Astrocyte (in vitro differentiated cells and primary cell): ENCODE measurements around the gene VPS37C. TPM values are rescaled to one million over a fixed set of nuclear protein-coding genes. Genes with fewer than 3 reads are reported as not detected.

Experiments used
- DNase-seq: peaks from one replicate; pipeline ENCODE4 v3.0.0-alpha.2; 2010; ENCODE audit warnings: low read depth
- FAIRE-seq: peaks from 2 replicates; lab custom pipeline; 2011; peaks lifted over from hg19 to GRCh38; lab: Jason Lieb, UNC
- H2AFZ ChIP-seq: 2 replicates; pipeline ENCODE4 v1.6.0; 2012; ENCODE audit warnings: low read depth, low read length, inconsistent platforms
- H3K27ac ChIP-seq: 2 replicates; pipeline ENCODE4 v1.5.1; 2011; ENCODE audit warnings: low read depth, low read length, inconsistent platforms
- H3K27me3 ChIP-seq: 2 replicates; pipeline ENCODE4 v1.6.0; 2011; ENCODE audit warnings: low read length, inconsistent platforms; ENCODE audit not compliant: insufficient read depth
- H3K36me3 ChIP-seq: 2 replicates; pipeline ENCODE4 v1.5.1; 2011; ENCODE audit warnings: low read length, inconsistent platforms; ENCODE audit not compliant: insufficient read depth
- H3K4me1 ChIP-seq: 2 replicates; pipeline ENCODE4 v1.5.1; 2011; ENCODE audit warnings: low read length, inconsistent platforms; ENCODE audit not compliant: insufficient read depth
- H3K4me2 ChIP-seq: 2 replicates; pipeline ENCODE4 v1.6.0; 2012; ENCODE audit warnings: low read length, inconsistent platforms
- H3K4me3 ChIP-seq: 2 replicates; pipeline ENCODE4 v1.5.1; 2011; ENCODE audit warnings: low read depth, mild to moderate bottlenecking, low read length, inconsistent platforms; ENCODE audit not compliant: insufficient read depth
- H3K79me2 ChIP-seq: 2 replicates; pipeline ENCODE4 v1.6.0; 2012; ENCODE audit warnings: mild to moderate bottlenecking, low read length, inconsistent platforms; ENCODE audit not compliant: insufficient read depth
- H3K9ac ChIP-seq: 2 replicates; pipeline ENCODE4 v1.6.0; 2012; ENCODE audit warnings: mild to moderate bottlenecking, low read length, inconsistent platforms
- H3K9me3 ChIP-seq: 2 replicates; pipeline ENCODE4 v1.5.1; 2012; ENCODE audit warnings: low read depth, mild to moderate bottlenecking, low read length, inconsistent platforms; ENCODE audit not compliant: insufficient read depth
- H4K20me1 ChIP-seq: 2 replicates; pipeline ENCODE4 v1.6.0; 2012; ENCODE audit warnings: low read length, inconsistent platforms; ENCODE audit not compliant: insufficient read depth
- H3K27ac Mint-ChIP-seq: one replicate; pipeline ENCODE4 v1.8.0; 2021; ENCODE audit warnings: mild to moderate bottlenecking, mixed read lengths; ENCODE audit not compliant: unreplicated experiment
- H3K27me3 Mint-ChIP-seq: one replicate; pipeline ENCODE4 v1.8.0; 2021; ENCODE audit warnings: low read depth, mixed read lengths; ENCODE audit not compliant: unreplicated experiment
- H3K36me3 Mint-ChIP-seq: one replicate; pipeline ENCODE4 v1.8.0; 2021; ENCODE audit warnings: low read depth, mixed read lengths; ENCODE audit not compliant: unreplicated experiment
- H3K4me1 Mint-ChIP-seq: one replicate; pipeline ENCODE4 v1.8.0; 2021; ENCODE audit warnings: low read depth, mixed read lengths; ENCODE audit not compliant: unreplicated experiment
- H3K4me3 Mint-ChIP-seq: one replicate; pipeline ENCODE4 v1.8.0; 2021; ENCODE audit warnings: mild to moderate bottlenecking, moderate library complexity, mixed read lengths; ENCODE audit not compliant: unreplicated experiment
- H3K9me3 Mint-ChIP-seq: one replicate; pipeline ENCODE4 v1.8.0; 2021; ENCODE audit warnings: mild to moderate bottlenecking, mixed read lengths; ENCODE audit not compliant: unreplicated experiment
- CTCF ChIP-seq: IDR thresholded peaks from 2 replicates; pipeline ENCODE4 v1.5.1; 2011; ENCODE audit warnings: low read depth, mild to moderate bottlenecking, inconsistent platforms, low read length, moderate library complexity; ENCODE audit not compliant: insufficient read depth
- EZH2 ChIP-seq: IDR thresholded peaks from 2 replicates; pipeline ENCODE4 v1.6.1; 2012; ENCODE audit warnings: mild to moderate bottlenecking, low read length, inconsistent platforms; ENCODE audit not compliant: insufficient read depth
- total RNA-seq: library from RNA; stranded (reverse); gene quantifications from 2 replicates; pipeline ENCODE4 v1.2.1, GENCODE V29; 2021

The VPS37C gene
- total RNA-seq, 1 donor from 2014 or later: 18.1 TPM

GRCh38 chr11:61092280-61092766 is 68.9 kb downstream of the VPS37C start:
- H3K4me3 ChIP-seq: no peak overlapping the region
- Mint-ChIP-seq H3K27me3 (peaks cover 18% of the 10 kb centered on the region), H3K27ac (no peak overlapping the region), H3K9me3 (no peaks in the 10 kb centered on the region), H3K36me3 (peaks cover 2% of the 10 kb centered on the region), H3K4me1 (peaks cover 8% of the 10 kb centered on the region), H3K4me3 (no peak overlapping the region)
- no peaks in the 10 kb centered on the region for H3K9me3 ChIP-seq
- H4K20me1 ChIP-seq: no peaks in the 10 kb centered on the region
- DNase-seq (no peak), FAIRE-seq (no peak)
- no peak overlapping the region for H2AFZ ChIP-seq
- TF ChIP-seq CTCF: no peak
- TF ChIP-seq EZH2: no peak
- H3K79me2 ChIP-seq: no peaks in the 10 kb centered on the region
- H3K4me1 ChIP-seq: no peaks in the 10 kb centered on the region
- H3K9ac ChIP-seq: no peak overlapping the region
- no peak overlapping the region for H3K4me2 ChIP-seq
- H3K36me3 ChIP-seq: no peaks in the 10 kb centered on the region
- H3K27me3 ChIP-seq: peaks cover 2% of the 10 kb centered on the region
- no peak overlapping the region for H3K27ac ChIP-seq

DNA sequence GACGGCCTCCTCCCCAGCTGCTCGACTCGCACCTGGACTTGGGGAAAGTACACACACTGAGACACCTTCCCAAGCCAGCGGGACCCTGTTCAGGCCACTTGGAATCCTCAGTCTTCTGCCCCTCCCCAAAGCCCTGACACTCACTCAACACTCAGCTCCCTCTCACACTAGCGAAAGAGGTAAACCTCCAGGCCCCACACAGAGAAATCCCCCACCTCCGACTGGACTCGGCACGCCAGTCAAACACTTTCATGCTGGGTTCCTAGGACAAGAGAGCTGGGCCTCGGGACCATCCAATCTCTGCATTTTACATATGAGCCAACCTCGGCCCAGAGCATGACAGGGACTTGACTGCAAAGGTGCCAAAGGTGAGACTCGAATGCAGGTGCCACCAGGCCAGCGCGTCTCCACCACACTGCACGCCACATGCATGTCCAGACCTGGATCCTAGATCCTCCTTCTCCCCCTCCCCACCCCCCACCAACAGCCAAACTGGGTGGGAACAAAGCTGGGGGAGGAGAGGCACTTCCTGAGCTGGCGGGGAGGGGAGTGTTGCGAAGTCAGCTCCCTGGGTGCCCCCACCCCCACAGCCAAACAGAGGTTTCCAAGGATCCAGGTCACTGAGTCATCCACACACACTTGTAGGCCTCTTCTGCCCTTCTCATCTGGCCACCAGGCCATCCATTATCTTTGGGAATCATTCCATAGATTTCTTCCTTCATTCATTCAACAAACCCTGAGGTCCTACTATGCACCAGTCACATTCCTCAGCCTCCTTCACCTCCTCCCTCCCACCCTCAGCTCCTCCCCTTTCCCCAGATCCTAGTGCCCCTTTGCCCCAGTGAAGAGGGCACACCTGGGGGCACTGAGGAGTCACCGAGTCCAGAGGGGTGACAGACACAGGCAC is 69.6 kb downstream of the VPS37C start:
- TF ChIP-seq CTCF: no peak
- TF ChIP-seq EZH2: no peak
- Mint-ChIP-seq H3K4me3 (no peak overlapping the region), H3K4me1 (peaks cover 8% of the 10 kb centered on the region), H3K9me3 (no peaks in the 10 kb centered on the region), H3K27me3 (peaks cover 13% of the 10 kb centered on the region), H3K36me3 (peaks cover 2% of the 10 kb centered on the region), H3K27ac (peak overlapping the region; percentile 73)
- no peaks in the 10 kb centered on the region for H3K4me1 ChIP-seq
- no peak overlapping the region for H3K4me3 ChIP-seq
- no peaks in the 10 kb centered on the region for H3K79me2 ChIP-seq
- FAIRE-seq: no peak
- H3K9me3 ChIP-seq: no peaks in the 10 kb centered on the region
- peaks cover 2% of the 10 kb centered on the region for H3K27me3 ChIP-seq
- H3K4me2 ChIP-seq: no peak overlapping the region
- H2AFZ ChIP-seq: no peak overlapping the region
- no peaks in the 10 kb centered on the region for H3K36me3 ChIP-seq
- peak; percentile 4 for DNase-seq
- no peaks in the 10 kb centered on the region for H4K20me1 ChIP-seq
- H3K9ac ChIP-seq: no peak overlapping the region
- no peak overlapping the region for H3K27ac ChIP-seq

GRCh38 chr11:61090982-61091372 is 70.2 kb downstream of the VPS37C start:
- FAIRE-seq: no peak
- Mint-ChIP-seq H3K27me3 (peaks cover 8% of the 10 kb centered on the region), H3K9me3 (no peaks in the 10 kb centered on the region), H3K4me1 (peaks cover 8% of the 10 kb centered on the region), H3K4me3 (no peak overlapping the region), H3K27ac (no peak overlapping the region), H3K36me3 (peaks cover 2% of the 10 kb centered on the region)
- H3K4me2 ChIP-seq: no peak overlapping the region
- TF ChIP-seq EZH2 (no peak), CTCF (no peak)
- DNase-seq: no peak
- H3K27me3 ChIP-seq: peaks cover 2% of the 10 kb centered on the region
- H3K79me2 ChIP-seq: no peaks in the 10 kb centered on the region
- H3K27ac ChIP-seq: no peak overlapping the region
- H3K36me3 ChIP-seq: no peaks in the 10 kb centered on the region
- H3K4me3 ChIP-seq: no peak overlapping the region
- H3K9ac ChIP-seq: no peak overlapping the region
- H4K20me1 ChIP-seq: no peaks in the 10 kb centered on the region
- H3K4me1 ChIP-seq: no peaks in the 10 kb centered on the region
- H3K9me3 ChIP-seq: no peaks in the 10 kb centered on the region
- no peak overlapping the region for H2AFZ ChIP-seq
